ENCODE measurements around the gene NAXD.

- TF ChIP-seq PBX3 (CRISPR knock-in tag; IDR thresholded peaks at IDR 0.05) (no peak), PRDM1 (tag by site-specific recombination; IDR thresholded peaks at IDR 0.05) (no peak)
- TF ChIP-seq, protein P1, sequence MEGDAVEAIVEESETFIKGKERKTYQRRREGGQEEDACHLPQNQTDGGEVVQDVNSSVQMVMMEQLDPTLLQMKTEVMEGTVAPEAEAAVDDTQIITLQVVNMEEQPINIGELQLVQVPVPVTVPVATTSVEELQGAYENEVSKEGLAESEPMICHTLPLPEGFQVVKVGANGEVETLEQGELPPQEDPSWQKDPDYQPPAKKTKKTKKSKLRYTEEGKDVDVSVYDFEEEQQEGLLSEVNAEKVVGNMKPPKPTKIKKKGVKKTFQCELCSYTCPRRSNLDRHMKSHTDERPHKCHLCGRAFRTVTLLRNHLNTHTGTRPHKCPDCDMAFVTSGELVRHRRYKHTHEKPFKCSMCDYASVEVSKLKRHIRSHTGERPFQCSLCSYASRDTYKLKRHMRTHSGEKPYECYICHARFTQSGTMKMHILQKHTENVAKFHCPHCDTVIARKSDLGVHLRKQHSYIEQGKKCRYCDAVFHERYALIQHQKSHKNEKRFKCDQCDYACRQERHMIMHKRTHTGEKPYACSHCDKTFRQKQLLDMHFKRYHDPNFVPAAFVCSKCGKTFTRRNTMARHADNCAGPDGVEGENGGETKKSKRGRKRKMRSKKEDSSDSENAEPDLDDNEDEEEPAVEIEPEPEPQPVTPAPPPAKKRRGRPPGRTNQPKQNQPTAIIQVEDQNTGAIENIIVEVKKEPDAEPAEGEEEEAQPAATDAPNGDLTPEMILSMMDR (tag by site-specific recombination; IDR thresholded peaks at IDR 0.05), result no peak
Observed at GRCh38 chr13:110570886-110571285, 44.5 kb upstream of the NAXD start.
